GM12878 (cell line): ENCODE results near the gene RERE. TPM values are rescaled to one million over a fixed set of nuclear protein-coding genes. Genes with fewer than 3 reads are reported as not detected.

Experiments used
- ATAC-seq: fragments of 200-7000 bp; cut with Tn5 transposase; 3 replicates; pipeline ENCODE4 v1.9.1; 2020; ENCODE audit warnings: mild to moderate bottlenecking, moderate library complexity
- BruUV-seq: library from RNA; stranded (reverse); fragments of 400-500 nt; replicated peaks from 2 replicates; lab custom pipeline; 2021; lab: Mats Ljungman, UMichigan
- CTCF ChIA-PET: fragments of 300-600 bp; sonication (Branson Sonifier 250); formaldehyde crosslinking; extraction: SDS; loops from one replicate; lab custom pipeline; 2021; ENCODE audit warnings: inconsistent platforms; lab: Yijun Ruan, JAX
- POLR2A ChIA-PET: fragments of 350-600 bp; formaldehyde crosslinking; extraction: SDS; loops from one replicate; lab custom pipeline; 2021; ENCODE audit warnings: inconsistent platforms; lab: Charles Lee
- RAD21 ChIA-PET: fragments of 300-600 bp; sonication (Branson Sonifier 250); formaldehyde crosslinking; loops from one replicate; lab custom pipeline; 2023; ENCODE audit warnings: antibody characterized with exemption; ENCODE audit not compliant: unreplicated experiment; lab: Charles Lee
- SMC1A ChIA-PET: fragments of 300-600 bp; sonication (Branson Sonifier 250); formaldehyde crosslinking; loops from one replicate; lab custom pipeline; 2023; ENCODE audit not compliant: unreplicated experiment, uncharacterized antibody; lab: Charles Lee
- DNase-seq: peaks from one replicate; pipeline ENCODE4 v3.0.0-alpha.2; 2011; ENCODE audit warnings: low read depth, low spot score
- FAIRE-seq: peaks from 3 replicates; lab custom pipeline; 2011; peaks lifted over from hg19 to GRCh38; lab: Jason Lieb, UNC
- H2AFZ ChIP-seq: 2 replicates; pipeline ENCODE4 v1.6.0; 2011; ENCODE audit warnings: low read depth, low read length, control low read depth; ENCODE audit not compliant: control insufficient read depth
- H3K27ac ChIP-seq: 2 replicates; pipeline ENCODE4 v1.5.1; 2011; ENCODE audit warnings: control low read depth; ENCODE audit not compliant: control insufficient read depth, insufficient read depth
- H3K27me3 ChIP-seq, 2 experiments: replicated peaks in 1 of 2; 2 replicates each; pipeline versions ENCODE4 v1.6.0 to v1.6.1; 2011; ENCODE audit warnings: low read length in 1 of 2; ENCODE audit not compliant: control insufficient read depth in 2 of 2, insufficient read depth in 2 of 2
- H3K36me3 ChIP-seq, 2 experiments: 2 replicates each; pipeline ENCODE4 v1.5.1; 2011; ENCODE audit warnings: low read length in 1 of 2; ENCODE audit not compliant: control insufficient read depth in 2 of 2, insufficient read depth in 2 of 2
- H3K4me1 ChIP-seq: 2 replicates; pipeline ENCODE4 v1.6.1; 2011; ENCODE audit warnings: mild to moderate bottlenecking, low read length, moderate library complexity, mixed read lengths; ENCODE audit not compliant: control insufficient read depth, insufficient read depth
- H3K4me2 ChIP-seq: 2 replicates; pipeline ENCODE4 v1.6.0; 2011; ENCODE audit warnings: control low read depth; ENCODE audit not compliant: control insufficient read depth, insufficient read depth
- H3K4me3 ChIP-seq: fragments of 200-600 bp; sonication (generic); 2 replicates; pipeline ENCODE4 v1.5.1; 2016
- H3K79me2 ChIP-seq: 2 replicates; pipeline ENCODE4 v1.6.0; 2011; ENCODE audit warnings: low read length; ENCODE audit not compliant: control insufficient read depth, insufficient read depth
- H3K9ac ChIP-seq: 2 replicates; pipeline ENCODE4 v1.8.0; 2011; ENCODE audit warnings: low read length, control low read depth, mixed read lengths; ENCODE audit not compliant: control insufficient read depth, insufficient read depth
- H3K9me3 ChIP-seq: replicated peaks from 3 replicates; pipeline ENCODE4 v1.5.1; 2011; ENCODE audit warnings: mild to moderate bottlenecking, low read length; ENCODE audit not compliant: control insufficient read depth, insufficient read depth
- H4K20me1 ChIP-seq: 2 replicates; pipeline ENCODE4 v1.6.0; 2011; ENCODE audit not compliant: control insufficient read depth, insufficient read depth
- DPF2 ChIP-seq: fragments of 450-650 bp; IDR thresholded peaks from 2 replicates; pipeline ENCODE4 v1.6.1; 2017; ENCODE audit warnings: mild to moderate bottlenecking
- MEF2A ChIP-seq: IDR thresholded peaks from 2 replicates; pipeline ENCODE4 v1.6.1; 2011; ENCODE audit warnings: low read depth, mild to moderate bottlenecking, low read length, moderate library complexity; ENCODE audit not compliant: insufficient read depth
- MLLT1 ChIP-seq: fragments of 450-650 bp; IDR thresholded peaks from 2 replicates; pipeline ENCODE4 v1.6.1; 2016; ENCODE audit warnings: mild to moderate bottlenecking
- POLR2A ChIP-seq: IDR thresholded peaks from 2 replicates; pipeline ENCODE4 v1.6.1; 2011; ENCODE audit warnings: low read depth, mild to moderate bottlenecking, low read length
- POLR2AphosphoS5 ChIP-seq: IDR thresholded peaks from 2 replicates; pipeline ENCODE4 v1.6.1; 2011; ENCODE audit warnings: mild to moderate bottlenecking, low read length, inconsistent platforms
- RAD21 ChIP-seq: IDR thresholded peaks from 2 replicates; pipeline ENCODE4 v1.6.1; 2011; ENCODE audit warnings: mild to moderate bottlenecking, low read depth, low read length, moderate library complexity; ENCODE audit not compliant: insufficient read depth
- STAT1 ChIP-seq: fragments of 450-650 bp; conservative IDR thresholded peaks from 2 replicates; pipeline ENCODE4 v1.6.1; 2014; ENCODE audit warnings: antibody characterized with exemption, mild to moderate bottlenecking
- SUPT20H ChIP-seq: IDR thresholded peaks from 2 replicates; pipeline ENCODE4 v1.6.1; 2011; ENCODE audit warnings: low read depth, mild to moderate bottlenecking, low read length, moderate library complexity, borderline replicate concordance; ENCODE audit not compliant: control insufficient read depth
- WGBS: methylation state at CpG from one replicate; pipeline ENCODE4 v1.1.6; 2016; ENCODE audit warnings: low lambda C conversion rate; ENCODE audit not compliant: insufficient replicate concordance, insufficient coverage; ENCODE audit errors: missing lambda C conversion rate; 5-methylcytosine and 5-hydroxymethylcytosine counted together
- in situ Hi-C: fragments of 300-500 bp; cut with MboI; formaldehyde crosslinking; loops from 9 replicates; pipeline ENCODE4 v1.14.3; 2018; ENCODE audit warnings: mixed read lengths
- intact Hi-C: fragments of 100-400 bp; cut with micrococcal nuclease; formaldehyde crosslinking; loops from one replicate; pipeline ENCODE4 v1.14.2; 2022; ENCODE audit not compliant: unreplicated experiment
- polyA plus RNA-seq, 11 experiments: library from polyadenylated mRNA; depleted of rRNA in 4 of 11; unstranded in 6 of 11; stranded (reverse) in 5 of 11; fragments of >200 nt; fragmentation: Nextera tagmentation in 4 of 11; fragmentation: Illumina TruSeq in 1 of 11; extraction: Ambion mirVana in 4 of 11; extraction: Trizol in 1 of 11; gene quantifications; 1 replicate in 1 of 11; 2 replicates in 10 of 11; pipeline versions ENCODE4 v1.2.1 to v1.2.3, GENCODE V29; 2011 to 2016; ENCODE audit warnings: inconsistent platforms in 2 of 11, missing spikeins in 2 of 11, low read depth in 1 of 11
- total RNA-seq, 4 experiments: library from RNA; depleted of rRNA in 3 of 4; stranded (reverse); fragments of >200 nt in 3 of 4; fragmentation: Illumina TruSeq in 1 of 4; extraction: Trizol in 1 of 4; gene quantifications; 2 replicates each; pipeline versions ENCODE4 v1.2.1 to v1.2.3, GENCODE V29; 2013 to 2021

Gene RERE
- total and polyA plus RNA-seq, 10 of the 15 experiments (the other 5 are each of a cell fraction or from before 2014, with no cell fraction given), result 5.2 to 60.5 (median 20.2) TPM

- no TSS peak for BruUV-seq
- no peak for DNase-seq
- POLR2A ChIA-PET, result no interaction called here
Observed at GRCh38 chr1:8350914-8351684, 466.3 kb downstream of the RERE start.

More at GRCh38 chr1:8350914-8351684, 466.3 kb downstream of the RERE start:
- intact Hi-C loops, result no loop called here
- Histone ChIP-seq H3K4me1 (no peaks in the 10 kb centered on the region), H3K4me3 (no peak overlapping the region), H3K36me3 (peaks cover 8 to 15% of the 10 kb centered on the region in 2 experiments), H3K27me3 (no peaks in the 10 kb centered on the region), H4K20me1 (no peaks in the 10 kb centered on the region), H3K9ac (no peak overlapping the region), H3K4me2 (no peak overlapping the region), H2AFZ (no peak overlapping the region), H3K79me2 (no peaks in the 10 kb centered on the region), H3K9me3 (no peaks in the 10 kb centered on the region), H3K27ac (no peak overlapping the region)
- ChIA-PET RAD21 (interaction anchor here (0.6 to 3.1 kb wide), 6 partner anchors 11 to 376 kb away, joined by 3 to 20 read pairs (median 4); no protein-coding TSS in a partner anchor), CTCF (interaction anchor here (0.9 to 3.6 kb wide), 9 partner anchors 36 to 509 kb away, joined by 3 to 76 read pairs (median 9); no protein-coding TSS in a partner anchor), SMC1A (interaction anchor here (1.2 to 3.9 kb wide), 2 partner anchors 36 to 336 kb away, joined by 3 to 16 read pairs; no protein-coding TSS in a partner anchor)
- ATAC-seq (no peak), FAIRE-seq (no peak)
- no peak for TF ChIP-seq RAD21
- TF ChIP-seq POLR2AphosphoS5, result peak; percentile 49; the same call in 1 of the 2 replicates
- TF ChIP-seq MLLT1, result no peak
- peak; percentile 18; the same call in 1 of the 2 replicates for TF ChIP-seq POLR2A
- TF ChIP-seq MEF2A, result no peak
- TF ChIP-seq SUPT20H, result no peak
- TF ChIP-seq STAT1, result no peak
- no peak for TF ChIP-seq DPF2
- WGBS, result 79% methylated on average over 24 of the region's 24 CpGs
- in situ Hi-C loops, result no loop called here
